HEK293T (cell line): ENCODE measurements around the gene RPL4.

Source experiments
- FOXA1 ChIP-seq: fragments of 450-650 bp; IDR thresholded peaks from 2 replicates; pipeline ENCODE4 v1.6.1; 2016; ENCODE audit warnings: mild to moderate bottlenecking
- SP1 ChIP-seq: fragments of 450-650 bp; IDR thresholded peaks from 2 replicates; pipeline ENCODE4 v1.6.1; 2017
- SUZ12 ChIP-seq: fragments of 450-650 bp; IDR thresholded peaks from 2 replicates; pipeline ENCODE4 v1.6.1; 2016; ENCODE audit warnings: mild to moderate bottlenecking
- ZNF384 ChIP-seq: fragments of 450-650 bp; IDR thresholded peaks from 2 replicates; pipeline ENCODE4 v1.6.1; 2016

- TF ChIP-seq SP1: no peak
- no peak for TF ChIP-seq FOXA1
- TF ChIP-seq ZNF384: no peak
- TF ChIP-seq SUZ12: no peak
Observed at GRCh38 chr15:66456211-66456610, 48.4 kb downstream of the RPL4 start.
